A673 (cell line): ENCODE results near the gene ARHGAP44. TPM values are rescaled to one million over a fixed set of nuclear protein-coding genes. Genes with fewer than 3 reads are reported as not detected.

Source experiments
- BruUV-seq: library from RNA; stranded (reverse); fragments of 400-500 nt; replicated peaks from 2 replicates; lab custom pipeline; 2021; lab: Mats Ljungman, UMichigan
- CTCF ChIA-PET: fragments of 300-600 bp; sonication (Branson Sonifier 250); formaldehyde crosslinking; loops from one replicate; lab custom pipeline; 2022; ENCODE audit warnings: antibody characterized with exemption; lab: Charles Lee
- POLR2A ChIA-PET: fragments of 300-600 bp; sonication (Branson Sonifier 250); formaldehyde crosslinking; loops from one replicate; lab custom pipeline; 2022; ENCODE audit warnings: antibody characterized with exemption; ENCODE audit not compliant: low non-redundant PET; lab: Charles Lee
- DNase-seq: peaks from one replicate; pipeline ENCODE4 v3.0.0-alpha.2; 2015; ENCODE audit warnings: low spot score
- H3K27ac ChIP-seq: fragments of 200-600 bp; sonication (generic); 2 replicates; pipeline ENCODE4 v1.5.1; 2016; ENCODE audit warnings: mixed run types, low read depth, mild to moderate bottlenecking, mixed read lengths, antibody characterized with exemption, low read length; ENCODE audit not compliant: poor library complexity, severe bottlenecking
- H3K27me3 ChIP-seq: fragments of 200-600 bp; sonication (generic); replicated peaks from 2 replicates; pipeline ENCODE4 v1.6.1; 2017; ENCODE audit warnings: mixed run types, low read depth, mild to moderate bottlenecking, mixed read lengths, antibody characterized with exemption, low read length; ENCODE audit not compliant: insufficient read depth, poor library complexity
- H3K36me3 ChIP-seq: fragments of 200-600 bp; sonication (generic); 2 replicates; pipeline ENCODE4 v1.6.1; 2016; ENCODE audit warnings: mixed run types, mild to moderate bottlenecking, mixed read lengths, antibody characterized with exemption, low read length; ENCODE audit not compliant: insufficient read depth, poor library complexity, severe bottlenecking
- H3K4me1 ChIP-seq: fragments of 200-600 bp; sonication (generic); 2 replicates; pipeline ENCODE4 v1.6.1; 2017; ENCODE audit warnings: mixed run types, mild to moderate bottlenecking, mixed read lengths, antibody characterized with exemption, low read length; ENCODE audit not compliant: insufficient read depth, poor library complexity, severe bottlenecking
- H3K4me3 ChIP-seq: fragments of 200-600 bp; sonication (generic); 2 replicates; pipeline ENCODE4 v1.5.1; 2016; ENCODE audit warnings: low read depth, mixed run types, mild to moderate bottlenecking, mixed read lengths, low read length; ENCODE audit not compliant: poor library complexity, severe bottlenecking
- H3K9me3 ChIP-seq: fragments of 200-600 bp; sonication (generic); 2 replicates; pipeline ENCODE4 v1.6.1; 2016; ENCODE audit warnings: mixed run types, low read depth, mild to moderate bottlenecking, mixed read lengths, antibody characterized with exemption, low read length; ENCODE audit not compliant: poor library complexity, severe bottlenecking
- CTCF ChIP-seq: fragments of 300-800, 200-600 bp; sonication (generic); conservative IDR thresholded peaks from 2 replicates; pipeline ENCODE4 v1.5.1; 2017; ENCODE audit warnings: low read depth, mild to moderate bottlenecking, antibody characterized with exemption, low read length, moderate library complexity, mixed read lengths
- EZH2 ChIP-seq: fragments of 200-600 bp; sonication (generic); IDR thresholded peaks from 2 replicates; pipeline ENCODE4 v1.6.1; 2017; ENCODE audit warnings: borderline replicate concordance, low read depth, mild to moderate bottlenecking, mixed read lengths, antibody characterized with exemption, low read length; ENCODE audit not compliant: poor library complexity, severe bottlenecking
- intact Hi-C: fragments of 100-400 bp; cut with micrococcal nuclease; formaldehyde crosslinking; loops from one replicate; pipeline ENCODE4 v1.10.0; 2022; ENCODE audit not compliant: unreplicated experiment
- total RNA-seq: library from RNA; stranded (reverse); gene quantifications from 2 replicates; pipeline ENCODE4 v1.2.3, GENCODE V29; 2021

Gene ARHGAP44
- total RNA-seq, 1 experiment from 2014 or later = 0.49 TPM

- DNase-seq = no peak
- intact Hi-C loops = no loop called here
- Histone ChIP-seq H3K36me3 (no peaks in the 10 kb centered on the region), H3K9me3 (no peaks in the 10 kb centered on the region), H3K4me3 (no peak overlapping the region), H3K27ac (no peak overlapping the region), H3K27me3 (peaks cover 26% of the 10 kb centered on the region), H3K4me1 (no peaks in the 10 kb centered on the region)
- CTCF ChIA-PET = no interaction called here
- TF ChIP-seq CTCF (no peak), EZH2 (no peak)
- no TSS peak for BruUV-seq
- POLR2A ChIA-PET = no interaction called here
These were observed 128.1 kb downstream of the ARHGAP44 start for GRCh38 chr17:12917399-12917798.

GRCh38 chr17:12918142-12918541 lies 128.8 kb downstream of the ARHGAP44 start:
- intact Hi-C loops = no loop called here
- no TSS peak for BruUV-seq
- POLR2A ChIA-PET = no interaction called here
- CTCF ChIA-PET = no interaction called here
- Histone ChIP-seq H3K36me3 (no peaks in the 10 kb centered on the region), H3K9me3 (no peaks in the 10 kb centered on the region), H3K4me3 (no peak overlapping the region), H3K27ac (no peak overlapping the region), H3K27me3 (peaks cover 34% of the 10 kb centered on the region), H3K4me1 (no peaks in the 10 kb centered on the region)
- DNase-seq = no peak
- TF ChIP-seq EZH2 = no peak
- no peak for TF ChIP-seq CTCF

GRCh38 chr17:12922120-12922519 lies 132.8 kb downstream of the ARHGAP44 start:
- no peak for TF ChIP-seq CTCF
- TF ChIP-seq EZH2 = no peak
- CTCF ChIA-PET = no interaction called here
- DNase-seq = no peak
- intact Hi-C loops = no loop called here
- peaks cover 5% of the 10 kb centered on the region for H3K4me1 ChIP-seq
- no peaks in the 10 kb centered on the region for H3K9me3 ChIP-seq
- H3K36me3 ChIP-seq = no peaks in the 10 kb centered on the region
- no peak overlapping the region for H3K4me3 ChIP-seq
- H3K27me3 ChIP-seq = peaks cover 59% of the 10 kb centered on the region
- no peak overlapping the region for H3K27ac ChIP-seq
- POLR2A ChIA-PET = no interaction called here
- BruUV-seq = no TSS peak
